ENCODE data around the gene TXK. TPM values are rescaled to one million over a fixed set of nuclear protein-coding genes. Genes with fewer than 3 reads are reported as not detected.

The TXK gene
- total and polyA plus RNA-seq, 2 experiments from 2014 or later: 0.76 to 1.5 TPM

- peaks cover 24% of the 10 kb centered on the region for H3K79me2 ChIP-seq
- no peaks in the 10 kb centered on the region for H3K9me2 ChIP-seq (replicated peaks; ENCODE audit: insufficient read depth)
- H3K4me2 ChIP-seq: peak overlapping the region; percentile 85
- no peaks in the 10 kb centered on the region for H3K36me3 ChIP-seq (replicated peaks; ENCODE audit: insufficient read depth, low read depth)
- DNase-seq (ENCODE audit: low spot score): peak; percentile 91
- H3K27ac ChIP-seq: peak overlapping the region; percentile 98
- H3K4me1 ChIP-seq (ENCODE audit: insufficient read depth): peaks cover 4% of the 10 kb centered on the region
- H3K9me3 ChIP-seq (ENCODE audit: low read depth): no peaks in the 10 kb centered on the region
- peak overlapping the region; percentile 35 for H3K4me3 ChIP-seq
- WGBS (ENCODE audit: low lambda C conversion rate, missing lambda C conversion rate): 0% methylated on average over 35 of the region's 35 CpGs
- H2AFZ ChIP-seq: peak overlapping the region; percentile 75
- no peaks in the 10 kb centered on the region for H4K20me1 ChIP-seq (ENCODE audit: insufficient read depth, poor library complexity, severe bottlenecking)
- no peaks in the 10 kb centered on the region for H3K27me3 ChIP-seq
- TF ChIP-seq EZH2phosphoT487 (IDR thresholded peaks at IDR 0.05; ENCODE audit: low read depth, severe bottlenecking, unreplicated experiment) (no peak), CTCF (IDR thresholded peaks at IDR 0.05; ENCODE audit: poor library complexity) (no peak), EZH2 (IDR thresholded peaks at IDR 0.05; ENCODE audit: borderline replicate concordance) (no peak)
Measured at GRCh38 chr4:48017108-48017571, 116.9 kb downstream of the TXK start.

Small RNAs within 50 kb of the gene (small RNA-seq; reads per million reads assigned to genes)
- gene RF00019 (not detected), gene RF00026 (not detected), gene RNU6-838P (not detected)

Other genes starting within 250 kb of the TXK start
- 9.8 and 15.2 TPM in 2 replicates for gene NFXL1, start 219.7 kb downstream of the TXK start, total RNA-seq
- 7.2 and 9.8 TPM in 2 replicates for gene NFXL1, start 219.7 kb downstream of the TXK start, polyA plus RNA-seq
- gene CNGA1, start 117.6 kb downstream of the TXK start, total RNA-seq: 4.6 and 6.0 TPM in 2 replicates
- 4.6 and 9.6 TPM in 2 replicates for gene CNGA1, start 117.6 kb downstream of the TXK start, polyA plus RNA-seq
- gene NIPAL1, start 117.5 kb downstream of the TXK start, total RNA-seq: 14.0 and 14.5 TPM in 2 replicates
- 5.6 and 6.1 TPM in 2 replicates for gene NIPAL1, start 117.5 kb downstream of the TXK start, polyA plus RNA-seq
- 1.2 and 2.1 TPM in 2 replicates for gene TEC, start 135.6 kb upstream of the TXK start, total RNA-seq
- 1.3 and 2.1 TPM in 2 replicates for gene TEC, start 135.6 kb upstream of the TXK start, polyA plus RNA-seq
- gene SLAIN2, start 207.3 kb upstream of the TXK start, total RNA-seq: 67.6 and 101 TPM in 2 replicates
- gene SLAIN2, start 207.3 kb upstream of the TXK start, polyA plus RNA-seq: 30.9 and 40.1 TPM in 2 replicates

Data from hepatocyte (in vitro differentiated cells).